ENCODE data around the gene APOO.

APOO gene

DNA sequence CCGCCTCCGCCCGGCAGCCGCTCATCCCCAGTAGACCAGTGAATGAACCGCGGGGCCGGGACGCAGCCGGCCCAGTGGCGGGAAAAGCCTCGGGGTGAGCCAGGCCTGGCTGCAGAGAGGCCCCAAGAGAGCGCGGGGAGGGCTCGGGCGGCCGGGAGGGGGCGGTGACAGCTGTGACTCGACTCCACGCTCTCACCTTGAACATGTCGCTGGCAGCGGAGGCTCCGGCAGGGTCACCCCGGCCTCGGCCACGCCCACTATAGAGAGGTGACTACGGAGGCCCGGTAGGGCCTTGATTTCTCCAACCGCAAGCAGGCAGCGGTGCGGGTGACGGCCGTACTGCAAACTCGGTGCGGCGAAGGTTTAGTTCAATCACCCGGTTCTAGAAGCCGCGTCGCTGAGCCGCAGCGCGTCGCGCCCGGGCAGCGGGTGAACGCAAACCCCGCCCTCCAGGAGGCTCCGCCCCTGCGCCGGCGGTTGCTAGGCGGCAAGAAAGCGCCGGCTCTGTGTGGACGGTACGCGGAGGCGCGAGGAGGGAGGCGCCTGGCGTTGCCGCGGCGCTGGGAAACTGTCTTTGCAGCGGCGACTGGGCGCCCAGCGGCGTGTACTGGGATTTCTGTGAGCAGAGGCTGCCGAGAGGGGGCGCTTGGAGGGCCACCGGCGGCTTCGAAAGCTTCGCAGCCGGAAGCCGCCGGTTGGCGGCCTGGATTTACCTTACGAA, at the start of gene APOO, which contains the start of gene CXorf58:
Gene APOO, minus strand, starts transcription at position 441 of the 721 bp plus-strand sequence. Its CDS starts 236 bp downstream, at position 205.
Gene CXorf58, plus strand, starts transcription at position 509 of the 721 bp plus-strand sequence. CDS start 2,297 bp downstream, outside the sequence.
- peak; percentile 92 for DNase-seq

DNA sequence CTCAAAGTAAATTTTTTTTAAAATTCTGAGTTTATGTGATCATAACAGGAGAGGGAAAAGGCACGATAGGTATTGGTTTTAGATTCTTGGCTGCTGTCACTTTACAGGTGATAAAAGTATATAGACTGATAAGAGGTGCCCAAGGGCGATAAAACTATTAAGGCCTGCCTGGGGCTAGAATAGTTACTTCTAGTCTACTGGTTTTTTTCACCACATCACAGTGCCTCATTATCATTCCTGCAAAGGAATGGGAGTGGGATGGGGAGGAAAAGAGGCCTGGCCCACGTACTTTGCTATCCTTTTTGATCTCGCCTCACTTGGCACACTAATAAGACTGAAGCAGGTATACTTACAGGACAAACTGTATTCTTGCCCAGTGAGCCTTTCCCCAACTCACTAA, 46.7 kb upstream of the APOO start:
- DNase-seq: no peak

DNA sequence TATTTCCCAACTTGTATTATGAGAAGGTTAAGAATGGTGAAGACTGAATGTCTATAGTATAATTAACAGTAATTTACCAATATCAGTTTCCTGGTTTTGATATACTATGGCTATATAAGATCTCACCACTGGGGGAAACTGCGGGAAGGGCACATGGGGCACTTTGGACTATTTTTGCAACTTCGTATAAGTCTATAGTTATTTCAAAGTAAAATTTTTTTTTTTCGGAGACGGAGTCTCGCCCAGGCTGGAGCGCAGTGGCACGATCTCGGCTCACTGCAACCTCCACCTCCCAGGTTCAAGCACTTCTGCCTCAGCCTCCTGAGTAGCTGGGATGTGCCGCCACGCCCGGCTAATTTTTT, 46.2 kb upstream of the APOO start:
- DNase-seq: peak; percentile 16

DNA sequence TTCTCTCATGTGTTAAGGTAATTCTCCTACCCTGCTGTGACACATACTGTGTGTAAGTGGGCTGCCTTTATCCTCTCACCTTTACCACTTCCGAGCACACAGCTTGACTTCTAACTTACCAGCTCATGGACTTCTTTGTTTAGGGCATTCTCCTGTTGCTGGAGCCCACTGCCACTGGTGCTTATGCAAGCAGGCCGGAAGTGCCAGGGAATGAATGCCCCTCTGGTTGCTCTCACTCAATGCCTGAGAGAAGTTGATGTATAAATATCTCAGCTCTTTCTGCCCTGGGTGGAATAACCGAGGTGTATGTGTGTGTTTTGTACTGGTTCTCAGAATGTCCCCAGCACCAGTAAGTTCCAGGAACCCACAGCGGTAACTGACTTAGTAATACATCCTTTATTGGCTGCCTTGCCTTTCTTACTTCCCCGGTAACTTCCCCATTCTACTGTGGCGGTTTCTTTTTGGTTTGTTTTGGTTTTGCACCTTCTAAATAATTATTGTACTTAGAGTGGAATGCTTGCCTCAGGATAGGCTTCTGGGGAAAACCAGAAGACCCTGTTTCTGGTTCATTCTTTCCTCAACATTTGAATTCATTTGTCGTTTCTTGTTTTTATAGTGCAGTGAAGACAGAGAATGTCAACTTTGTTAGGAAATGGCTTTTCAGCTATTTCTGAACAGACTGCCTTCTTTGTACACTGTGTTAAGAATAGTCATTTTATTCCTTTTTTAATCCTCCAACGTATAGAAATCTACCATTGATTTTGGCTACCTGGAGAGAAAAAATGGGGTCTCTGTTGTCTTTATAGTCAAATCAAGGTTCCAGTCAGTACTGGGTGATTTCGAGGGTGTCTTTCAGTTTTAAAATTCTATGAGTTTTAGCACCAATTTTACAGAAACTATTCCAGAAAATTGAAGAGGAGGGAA, 45.5 kb upstream of the APOO start:
- peak; percentile 40 for DNase-seq

DNA sequence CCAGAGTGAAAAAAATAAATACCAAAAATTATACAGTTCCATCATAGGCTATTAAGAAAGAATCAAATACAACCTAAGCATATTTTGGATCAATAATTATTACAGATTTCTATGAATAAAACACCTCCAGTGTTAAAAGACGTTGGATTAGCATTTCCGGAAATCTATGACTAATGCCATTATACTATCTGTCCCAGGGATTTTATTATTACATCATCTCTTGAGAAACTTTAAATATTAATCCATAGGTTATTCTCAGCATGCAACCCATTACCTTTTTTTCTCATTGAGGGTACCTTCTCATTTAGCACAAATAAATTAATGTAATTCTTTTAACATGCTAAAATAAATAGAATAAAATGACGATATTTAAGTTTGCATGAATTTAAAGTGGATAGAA, 44.7 kb upstream of the APOO start:
- DNase-seq: no peak

DNA sequence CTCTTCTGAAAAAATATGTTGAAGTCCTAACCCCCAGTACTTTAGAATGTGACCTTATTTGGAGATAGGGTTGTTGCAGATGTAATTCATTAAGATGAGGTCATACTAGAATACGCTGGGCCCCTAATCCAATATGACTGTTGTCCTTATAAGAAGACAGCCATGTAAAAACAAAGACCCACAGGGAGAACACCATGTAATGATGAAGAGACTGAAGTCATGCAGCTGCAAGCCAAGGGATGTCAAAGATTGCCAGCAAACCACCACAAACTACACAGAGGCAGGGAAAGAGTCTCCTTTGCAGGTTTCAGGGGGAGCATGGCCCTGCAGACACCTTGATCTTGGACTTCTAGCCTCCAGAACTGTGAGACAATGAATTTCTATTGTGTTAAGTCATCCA, 37.5 kb upstream of the APOO start:
- DNase-seq: no peak

DNA sequence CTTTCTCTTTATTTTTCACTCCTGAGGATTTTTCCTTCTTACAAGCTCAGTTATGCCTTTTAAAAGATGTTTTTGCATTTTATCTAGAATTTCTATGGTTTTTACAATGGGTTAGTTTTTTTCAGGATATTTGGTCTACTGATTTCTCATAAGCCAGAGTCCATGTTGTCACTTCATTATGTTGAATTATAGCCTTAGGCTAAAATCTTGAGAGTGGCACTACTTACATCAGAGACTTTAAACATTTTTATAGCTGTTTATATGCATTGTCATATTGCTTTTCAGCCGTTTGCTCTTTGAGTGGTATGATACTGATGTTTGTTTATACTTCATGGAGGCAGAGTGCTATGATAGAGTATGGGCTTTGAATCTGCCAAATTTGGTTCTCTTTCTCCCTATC, 36.5 kb upstream of the APOO start:
- no peak for DNase-seq

DNA sequence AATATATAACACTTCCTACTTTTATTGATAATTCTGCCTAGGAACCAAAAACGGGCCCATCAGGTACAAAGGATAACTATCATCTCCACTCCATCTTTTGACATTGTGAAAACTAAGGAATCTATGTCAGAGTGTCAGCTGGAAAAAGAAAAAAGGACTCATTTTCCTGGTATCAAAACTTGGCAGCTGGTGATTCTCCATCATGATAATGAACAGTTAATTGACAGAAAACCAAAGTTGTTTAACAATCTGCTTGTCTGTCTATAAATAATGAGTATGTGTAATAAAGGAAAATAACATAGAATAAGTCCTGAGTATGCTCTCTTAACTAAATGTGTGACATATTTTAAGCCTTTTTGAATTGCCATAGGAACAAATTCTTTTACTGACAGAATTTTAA, 31.5 kb upstream of the APOO start:
- DNase-seq: no peak

DNA sequence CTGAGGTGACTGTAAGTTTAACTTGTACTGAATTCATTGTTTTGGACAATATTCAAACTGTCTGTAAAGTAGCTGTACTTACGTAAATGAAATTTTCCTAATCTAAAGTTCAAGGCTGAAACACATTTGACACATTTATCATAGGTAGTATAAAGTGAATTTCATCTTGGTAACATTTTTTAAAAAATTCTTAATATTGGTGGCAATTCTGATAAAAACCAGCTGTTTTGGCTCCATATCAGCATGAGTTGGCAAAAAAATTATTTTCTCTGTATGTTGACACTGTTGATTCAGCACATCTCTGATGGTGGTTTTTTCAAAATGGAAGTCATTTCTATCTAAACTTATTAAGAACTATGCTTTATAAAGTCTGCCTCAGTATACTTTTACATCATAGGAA, 31.0 kb upstream of the APOO start:
- no peak for DNase-seq

DNA sequence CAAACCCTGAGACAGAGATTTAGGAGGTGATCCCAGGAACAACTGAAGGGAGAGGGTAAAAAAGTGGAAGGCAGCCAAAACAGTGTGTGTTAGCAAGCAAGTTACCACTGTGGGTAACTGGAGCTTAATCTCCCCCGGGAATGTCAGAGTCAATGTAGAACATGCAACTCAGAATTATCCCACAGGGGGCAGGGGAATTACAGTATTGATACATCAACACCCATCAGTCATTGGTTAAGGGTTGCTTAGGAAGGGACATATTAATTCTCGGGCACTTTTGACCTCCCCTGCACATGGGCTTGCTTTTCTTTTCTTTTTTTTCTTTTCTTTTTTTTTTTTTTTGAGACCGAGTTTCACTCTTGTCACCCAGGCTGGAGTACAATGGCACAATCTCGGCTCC, 29.4 kb upstream of the APOO start:
- no peak for DNase-seq

DNA sequence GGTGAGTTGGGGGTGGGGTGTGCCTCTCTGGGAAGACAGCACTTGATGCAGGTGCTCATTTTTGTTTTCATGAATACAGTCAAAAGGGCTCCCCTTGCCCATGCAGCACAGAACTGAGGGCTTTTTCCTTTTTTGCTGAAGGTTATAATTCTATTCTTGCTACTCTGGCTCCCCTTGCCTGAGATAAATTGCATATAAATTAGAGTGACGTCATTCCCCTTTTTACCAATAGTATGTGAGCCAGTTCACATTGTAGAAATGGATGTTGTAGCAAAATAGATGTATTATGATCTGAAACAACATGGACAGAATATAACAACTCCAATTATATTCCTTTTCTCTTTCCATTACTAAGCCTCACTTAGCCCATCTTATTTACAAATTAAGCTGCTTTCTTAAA, 28.4 kb upstream of the APOO start:
- DNase-seq: no peak

DNA sequence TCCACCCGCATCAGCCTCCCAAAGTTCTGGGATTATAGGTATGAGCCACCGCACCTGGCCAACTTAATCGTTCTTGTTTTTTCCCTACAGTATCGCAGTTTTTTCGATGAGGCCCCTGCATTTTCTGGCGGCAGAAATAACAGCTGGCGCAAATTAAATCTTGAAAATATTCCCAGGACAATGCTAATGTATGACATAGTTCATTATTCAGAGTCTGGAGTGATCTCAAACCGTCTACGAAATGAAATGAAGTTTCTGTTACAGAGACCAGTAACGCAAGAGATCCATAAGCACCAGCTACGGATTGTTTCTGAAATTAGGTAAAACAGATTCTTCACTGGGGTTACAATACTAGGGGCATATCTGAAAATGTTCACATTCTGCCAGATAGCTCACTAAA, 27.4 kb upstream of the APOO start:
- DNase-seq: no peak

DNA sequence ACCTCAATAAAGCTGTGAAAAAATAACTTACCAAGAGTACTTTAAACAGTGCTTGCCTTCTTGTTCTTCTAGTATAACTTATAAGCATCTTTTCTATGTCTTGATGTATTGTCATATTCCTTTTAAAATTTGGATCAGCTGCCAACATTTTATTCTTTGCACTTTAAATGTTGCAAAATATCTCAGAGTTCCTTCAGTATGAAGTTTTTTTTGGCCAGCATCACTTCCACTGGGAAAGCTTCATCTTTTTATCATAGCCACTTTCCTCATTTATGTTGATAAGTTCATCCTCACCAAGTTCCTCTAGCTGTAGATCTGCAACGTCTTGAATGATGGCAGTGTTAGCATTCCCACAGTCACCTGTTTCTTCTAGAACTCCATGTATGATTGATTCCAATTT, 24.3 kb upstream of the APOO start:
- no peak for DNase-seq

DNA sequence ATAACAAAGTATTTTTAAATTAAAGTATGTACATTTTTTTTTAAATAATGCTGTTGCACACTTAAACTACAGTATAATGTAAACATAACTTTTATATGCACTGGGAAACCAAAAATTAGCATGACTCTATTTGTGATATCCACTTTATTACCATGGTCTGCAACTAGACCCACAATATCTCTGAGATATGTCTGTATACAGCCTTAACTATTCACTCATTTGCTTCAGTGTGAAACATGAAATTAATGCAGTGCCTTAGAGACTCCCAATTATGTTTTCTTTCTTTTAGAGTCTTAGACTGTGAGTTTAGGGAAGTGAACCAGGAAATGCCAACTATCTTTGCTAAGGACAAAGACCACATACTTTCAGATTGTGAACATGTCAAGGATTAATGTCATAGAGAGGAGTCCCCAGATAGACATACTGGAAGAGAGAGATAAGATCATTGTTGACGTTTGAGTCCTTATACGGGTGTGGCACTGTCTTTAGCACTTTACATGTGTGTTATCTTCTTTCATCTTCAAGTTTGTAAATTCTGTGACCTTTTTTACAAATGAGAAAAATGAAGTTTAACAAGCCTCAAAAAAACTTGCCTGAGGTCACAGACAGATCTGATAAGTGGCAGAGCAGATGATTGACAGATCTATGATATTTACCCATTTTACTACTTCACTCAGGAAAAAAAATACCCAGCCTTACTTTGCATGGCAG, 23.3 kb upstream of the APOO start:
- no peak for DNase-seq

DNA sequence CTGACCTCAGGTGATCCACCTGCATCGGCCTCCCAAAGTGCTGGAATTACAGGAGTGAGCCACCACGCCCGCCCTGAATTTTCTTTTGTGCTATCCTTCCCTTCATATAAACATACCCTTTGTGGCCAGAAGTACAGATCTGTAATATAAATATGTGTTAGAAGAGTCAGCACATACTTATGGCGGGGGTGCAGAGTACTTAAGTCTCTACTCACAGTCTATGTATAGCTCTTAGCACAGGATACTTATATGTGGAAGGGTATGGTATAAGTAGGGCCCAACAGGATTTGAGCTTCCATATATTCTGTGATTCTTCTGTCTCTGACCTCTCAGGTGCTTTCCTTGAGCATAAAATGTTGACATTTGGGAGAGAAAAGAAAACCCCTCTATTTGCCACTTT, 18.3 kb upstream of the APOO start:
- DNase-seq: no peak

DNA sequence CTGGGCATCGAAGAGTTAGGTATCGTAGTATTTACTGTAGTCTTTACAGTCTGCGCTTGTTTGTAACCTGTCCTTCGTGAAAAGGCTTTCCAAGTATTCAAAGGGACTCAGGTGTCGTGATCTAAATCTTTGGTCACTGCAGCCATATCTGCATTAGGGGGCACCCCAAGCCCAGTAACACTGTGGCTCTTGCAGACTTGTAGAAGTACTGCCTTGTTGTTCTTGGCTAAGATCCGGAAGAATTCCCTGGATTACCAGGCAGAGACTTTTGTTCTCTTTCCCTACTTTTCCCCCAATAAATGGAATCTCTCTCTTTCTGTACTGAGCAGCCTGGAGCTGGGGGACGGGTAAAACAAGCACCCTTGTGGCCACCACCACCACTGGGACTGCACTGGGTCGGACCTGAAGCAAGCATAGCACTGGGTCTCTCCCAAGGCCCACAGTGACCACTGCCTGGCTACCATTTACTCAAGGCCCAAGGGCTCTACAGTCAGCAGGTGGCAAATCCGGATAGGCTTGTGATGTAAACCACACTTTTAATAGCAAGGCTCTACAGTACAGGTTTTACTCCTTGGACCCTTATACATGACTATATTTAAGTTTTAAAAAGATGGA, 12.1 kb upstream of the APOO start:
- DNase-seq: no peak

DNA sequence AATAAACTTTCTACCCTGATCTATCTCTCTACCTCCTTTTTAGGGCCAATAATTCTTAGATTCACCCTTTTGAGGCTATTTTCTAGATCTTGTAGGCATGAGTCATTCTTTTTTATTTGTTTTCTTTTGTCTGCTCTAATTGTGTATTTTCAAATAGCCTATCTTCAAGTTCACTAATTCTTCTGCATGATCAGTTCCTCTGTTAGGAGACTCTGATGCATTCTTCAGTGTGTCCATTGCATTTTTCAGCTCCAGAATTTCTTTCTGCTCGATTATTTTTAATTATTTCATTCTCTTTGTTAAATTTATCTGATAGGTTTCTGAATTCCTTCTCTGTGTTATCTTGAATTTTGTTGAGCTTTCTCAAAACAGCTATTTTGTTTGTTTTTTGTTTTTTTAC, 11.4 kb upstream of the APOO start:
- no peak for DNase-seq

DNA sequence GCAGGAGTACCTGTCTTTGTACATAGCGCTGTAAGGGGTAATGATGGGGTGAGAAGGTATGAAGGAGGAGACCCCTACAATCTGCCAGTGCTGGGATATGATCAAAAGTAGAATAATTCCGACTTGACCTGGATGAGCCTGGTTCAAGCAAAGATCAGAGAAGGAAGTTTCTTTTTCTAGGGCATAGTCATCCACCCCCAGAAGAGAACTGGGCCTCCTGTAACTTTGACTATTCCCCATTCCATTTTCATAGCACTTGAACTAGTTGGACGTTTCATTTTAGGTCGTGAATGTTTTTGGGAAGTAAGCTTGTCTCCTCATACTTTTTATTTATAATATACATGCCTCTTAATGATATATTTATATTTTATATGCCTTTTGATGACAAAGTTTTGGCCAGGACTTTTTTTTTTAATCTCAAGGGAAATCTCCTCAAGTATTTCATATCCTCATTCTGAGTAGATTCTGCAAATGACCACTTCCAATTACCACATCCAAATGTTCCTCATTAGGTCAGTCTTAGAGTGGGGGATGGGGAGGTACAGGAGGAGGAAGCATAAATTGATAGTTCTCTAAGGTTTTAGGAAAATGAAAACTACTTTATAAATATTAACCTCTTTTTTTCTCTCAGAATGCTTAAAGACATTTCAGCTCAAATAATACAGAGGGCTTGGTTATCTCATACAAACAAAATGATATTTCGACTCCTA, 3.5 kb upstream of the APOO start:
- no peak for DNase-seq

DNA sequence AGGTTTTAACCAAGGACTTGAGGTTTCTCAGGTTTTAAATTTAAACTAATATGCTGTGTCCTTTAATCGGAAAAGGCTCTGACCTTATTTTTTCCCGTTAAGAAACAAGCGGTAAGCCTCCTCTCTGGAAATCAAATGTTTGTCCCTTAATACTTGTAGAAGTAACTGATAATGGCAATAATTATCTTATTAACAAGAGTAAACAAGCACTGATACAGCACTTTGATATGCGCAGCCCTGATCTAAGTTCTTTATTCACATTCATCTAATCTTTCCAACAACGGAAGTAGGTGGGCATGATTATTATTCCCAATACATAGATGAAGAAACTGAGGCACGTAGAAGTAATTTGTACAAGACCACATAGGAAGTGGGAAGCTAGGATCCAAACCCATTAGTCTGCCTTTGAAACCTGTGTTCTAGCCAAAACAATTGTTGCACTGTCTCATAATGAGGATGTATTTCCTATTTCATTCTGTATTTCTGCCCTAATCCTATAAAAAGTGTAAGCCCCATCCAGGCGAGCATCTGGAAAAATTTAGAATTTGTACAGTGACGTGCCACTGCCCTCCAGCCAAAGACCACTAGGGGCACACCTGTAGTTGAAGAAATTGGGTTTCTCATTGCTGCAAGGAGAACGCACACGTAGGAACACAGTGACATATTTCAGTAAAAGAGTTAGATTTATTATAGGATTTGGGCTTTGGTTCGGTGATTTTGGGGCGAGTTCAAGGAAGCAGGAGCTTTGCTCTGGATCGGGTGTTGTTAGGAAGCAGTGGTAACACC, 674 bp upstream of the APOO start:
- peak; percentile 8 for DNase-seq

DNA sequence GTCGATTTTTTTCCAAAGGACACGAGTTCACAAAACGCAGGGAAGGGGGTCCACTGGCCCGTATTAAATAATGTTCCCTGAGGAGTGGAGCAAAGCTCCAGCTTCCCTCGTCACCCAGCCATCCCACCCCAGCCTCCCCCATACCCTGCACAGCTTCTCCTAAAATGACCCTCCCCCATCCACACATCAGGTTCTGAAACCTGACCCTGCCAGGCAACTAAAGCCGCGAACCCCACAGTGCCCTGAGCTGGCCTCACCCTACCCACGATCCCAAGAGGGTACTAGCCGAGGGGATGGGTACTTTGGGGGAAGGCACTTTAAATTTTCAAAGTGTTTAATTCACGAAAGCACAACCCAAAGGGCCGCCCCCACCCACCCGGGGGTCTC, 634 bp downstream of the APOO start:
- DNase-seq: no peak

DNA sequence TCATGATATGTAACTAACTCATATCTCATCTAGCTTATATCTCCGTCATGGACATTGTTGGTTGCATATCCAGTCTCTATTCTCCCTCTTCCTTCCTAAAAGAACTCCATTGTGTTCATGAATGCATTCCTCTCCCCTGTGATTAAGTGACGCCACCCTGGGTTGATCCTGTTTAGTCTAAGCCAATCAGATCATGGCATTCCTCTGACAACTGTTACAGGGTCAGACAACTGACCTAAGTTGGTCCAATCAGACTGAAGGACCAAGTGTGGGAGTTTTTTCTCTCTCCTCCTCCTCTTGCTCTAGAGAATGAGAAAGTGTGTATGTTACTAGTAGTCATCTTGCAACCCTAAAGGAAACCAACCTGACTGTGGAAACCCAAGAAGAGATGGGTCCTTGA, 3.6 kb downstream of the APOO start:
- no peak for DNase-seq

DNA sequence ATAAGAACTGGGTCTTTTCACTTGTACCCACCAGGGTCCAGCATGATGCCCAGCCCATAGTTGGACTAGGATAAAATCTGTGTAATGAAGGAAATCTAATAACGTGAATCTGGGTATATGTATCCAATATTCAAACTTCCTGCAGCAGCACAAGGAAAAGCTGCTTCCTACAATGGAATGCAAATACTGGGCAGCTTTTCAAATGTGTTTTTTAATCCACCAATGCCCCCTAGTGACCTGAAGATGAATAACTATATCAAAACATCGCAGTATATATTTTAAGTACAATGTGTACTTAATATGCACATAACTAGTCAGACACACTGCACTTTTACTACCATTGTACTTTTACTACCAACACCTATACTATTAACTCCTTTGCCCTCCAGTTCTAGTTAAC, 5.3 kb downstream of the APOO start:
- DNase-seq: no peak

Measured in CD4-positive, alpha-beta T cell treated with Interleukin-17A for 4 hours (primary cell).